ENCODE data around the gene FBXO24.

GRCh38 chr7:100588438-100588837 lies 2.3 kb downstream of the FBXO24 start:
- TF ChIP-seq, protein P1, sequence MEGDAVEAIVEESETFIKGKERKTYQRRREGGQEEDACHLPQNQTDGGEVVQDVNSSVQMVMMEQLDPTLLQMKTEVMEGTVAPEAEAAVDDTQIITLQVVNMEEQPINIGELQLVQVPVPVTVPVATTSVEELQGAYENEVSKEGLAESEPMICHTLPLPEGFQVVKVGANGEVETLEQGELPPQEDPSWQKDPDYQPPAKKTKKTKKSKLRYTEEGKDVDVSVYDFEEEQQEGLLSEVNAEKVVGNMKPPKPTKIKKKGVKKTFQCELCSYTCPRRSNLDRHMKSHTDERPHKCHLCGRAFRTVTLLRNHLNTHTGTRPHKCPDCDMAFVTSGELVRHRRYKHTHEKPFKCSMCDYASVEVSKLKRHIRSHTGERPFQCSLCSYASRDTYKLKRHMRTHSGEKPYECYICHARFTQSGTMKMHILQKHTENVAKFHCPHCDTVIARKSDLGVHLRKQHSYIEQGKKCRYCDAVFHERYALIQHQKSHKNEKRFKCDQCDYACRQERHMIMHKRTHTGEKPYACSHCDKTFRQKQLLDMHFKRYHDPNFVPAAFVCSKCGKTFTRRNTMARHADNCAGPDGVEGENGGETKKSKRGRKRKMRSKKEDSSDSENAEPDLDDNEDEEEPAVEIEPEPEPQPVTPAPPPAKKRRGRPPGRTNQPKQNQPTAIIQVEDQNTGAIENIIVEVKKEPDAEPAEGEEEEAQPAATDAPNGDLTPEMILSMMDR (IDR thresholded peaks at IDR 0.05): peak in 1 of 4 experiments; percentile 15
- TF ChIP-seq POLR2A (IDR thresholded peaks at IDR 0.05): no peak
